Astrocyte of the spinal cord (primary cell): ENCODE measurements around the gene ZDHHC7.
A peak's percentile ranks its signal among the peaks of the same experiment; 100 is the strongest.

Experiments
- DNase-seq: peaks from one replicate; pipeline ENCODE4 v3.0.0; 2011; ENCODE audit warnings: low read depth, low spot score
- H3K4me3 ChIP-seq: 2 replicates; pipeline ENCODE4 v1.5.1; 2011; ENCODE audit warnings: low read depth, mild to moderate bottlenecking, low read length, moderate library complexity
- CTCF ChIP-seq: IDR thresholded peaks from 2 replicates; pipeline ENCODE4 v1.5.1; 2012; ENCODE audit warnings: low read depth, mild to moderate bottlenecking, low read length, inconsistent platforms
- in situ Hi-C: cut with HindIII; loops from 2 replicates; pipeline ENCODE4 v1.10.0; 2017; ENCODE audit warnings: low sequenced_read_pairs

The ZDHHC7 gene

GRCh38 chr16:84999200-84999599 lies 12.1 kb downstream of the ZDHHC7 start:
- DNase-seq, result peak; percentile 48
- no peak overlapping the region for H3K4me3 ChIP-seq
- no peak for TF ChIP-seq CTCF
- in situ Hi-C loops, result no loop called here

DNA sequence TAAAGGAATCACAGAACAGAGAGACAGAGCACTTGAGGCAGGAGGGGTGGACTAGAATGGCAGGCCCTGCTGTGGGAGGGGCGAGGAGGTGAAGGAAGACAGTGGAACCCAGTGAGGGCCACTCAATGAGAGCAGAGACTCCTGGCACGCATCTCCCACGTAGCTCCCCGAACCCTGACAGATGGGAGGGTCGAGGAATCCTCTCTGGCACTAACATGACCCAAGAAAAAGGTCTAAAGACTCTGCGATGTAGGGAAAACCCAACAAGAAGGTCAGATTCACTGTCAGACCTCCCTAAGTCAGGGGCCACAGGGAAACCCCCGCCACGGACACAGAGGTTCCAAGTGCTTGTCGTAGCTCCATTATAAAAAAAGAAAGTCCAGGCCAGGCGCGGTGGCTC lies 15.0 kb downstream of the ZDHHC7 start:
- no peak for TF ChIP-seq CTCF
- in situ Hi-C loops, result no loop called here
- no peak for DNase-seq
- H3K4me3 ChIP-seq, result no peak overlapping the region

- DNase-seq, result no peak
- TF ChIP-seq CTCF, result no peak
- in situ Hi-C loops, result no loop called here
- no peak overlapping the region for H3K4me3 ChIP-seq
These were observed 15.7 kb downstream of the ZDHHC7 start for GRCh38 chr16:84995663-84996062.

DNA sequence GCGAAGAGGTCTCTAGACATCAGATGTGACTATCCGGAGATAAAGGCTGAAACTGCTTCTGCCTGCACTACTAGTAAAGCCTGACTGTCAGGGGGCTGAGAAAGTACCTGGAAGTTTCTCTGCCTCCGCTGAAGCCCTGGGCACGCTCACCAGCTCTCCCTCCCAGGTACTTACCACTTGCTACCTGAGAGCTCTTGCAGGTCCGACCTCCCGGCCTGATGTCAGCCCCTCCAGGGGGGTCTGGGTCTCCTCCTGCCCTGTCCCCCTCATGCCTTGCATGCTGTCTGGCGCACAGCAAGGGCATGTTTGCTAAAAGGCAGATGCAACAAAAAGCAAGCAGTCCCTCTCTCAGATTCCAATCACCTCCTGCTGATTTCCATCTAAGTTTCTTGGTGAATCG lies 17.4 kb downstream of the ZDHHC7 start:
- no peak for TF ChIP-seq CTCF
- H3K4me3 ChIP-seq, result no peak overlapping the region
- DNase-seq, result no peak
- in situ Hi-C loops, result no loop called here

- H3K4me3 ChIP-seq, result no peak overlapping the region
- peak; percentile 19 for DNase-seq
- in situ Hi-C loops, result no loop called here
- no peak for TF ChIP-seq CTCF
These were observed 18.6 kb downstream of the ZDHHC7 start for GRCh38 chr16:84992717-84993075.

DNA sequence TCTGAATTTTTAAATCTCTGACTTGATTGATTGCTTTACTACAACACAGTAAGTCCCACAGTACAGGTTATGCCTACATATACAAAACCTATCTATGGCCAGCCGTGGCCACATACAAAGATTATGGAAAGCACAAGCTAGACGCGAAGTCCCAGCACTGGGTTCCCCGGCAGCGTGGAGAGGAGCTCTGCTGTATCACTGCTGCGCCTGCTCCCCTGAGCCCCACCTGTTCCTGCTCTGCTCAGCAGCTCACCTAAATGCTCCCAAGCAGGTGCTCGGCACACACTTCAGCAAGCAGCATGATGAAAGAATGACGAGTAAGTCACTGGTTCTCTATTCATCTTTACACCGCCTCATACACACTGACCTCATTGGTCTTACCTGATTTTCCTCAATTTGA lies 20.6 kb downstream of the ZDHHC7 start:
- DNase-seq, result no peak
- no peak for TF ChIP-seq CTCF
- no peak overlapping the region for H3K4me3 ChIP-seq
- in situ Hi-C loops, result no loop called here

GRCh38 chr16:84989749-84990620 lies 21.4 kb downstream of the ZDHHC7 start:
- TF ChIP-seq CTCF, result no peak
- in situ Hi-C loops, result no loop called here
- no peak overlapping the region for H3K4me3 ChIP-seq
- no peak for DNase-seq
